H1 (cell line): Measurements from ENCODE around the gene LYSET. TPM values are rescaled to one million over a fixed set of nuclear protein-coding genes. Genes with fewer than 3 reads are reported as not detected.
A peak's percentile ranks its signal among the peaks of the same experiment; 100 is the strongest.

Source experiments
- CBX5 ChIP-seq: fragments of 300-800, 300-1000 bp; sonication (generic); IDR thresholded peaks from 2 replicates; pipeline ENCODE4 v1.7.1; 2016; ENCODE audit warnings: antibody characterized with exemption, low read length, low read depth
- KDM4A ChIP-seq: IDR thresholded peaks from one replicate; pipeline ENCODE4 v1.7.1; 2012; ENCODE audit warnings: low read depth, mild to moderate bottlenecking, moderate library complexity, low read length, inconsistent platforms; ENCODE audit not compliant: severe bottlenecking
- PHF8 ChIP-seq: fragments of 200-600 bp; sonication (generic); conservative IDR thresholded peaks from 2 replicates; pipeline ENCODE4 v1.7.1; 2012; ENCODE audit warnings: low read depth, mild to moderate bottlenecking, inconsistent platforms, low read length, moderate library complexity
- RFX5 ChIP-seq: IDR thresholded peaks from 2 replicates; pipeline ENCODE4 v1.6.1; 2011; ENCODE audit warnings: low read depth, low read length, improper control_type of control experiment, borderline replicate concordance
- SAP30 ChIP-seq: fragments of 300-600 bp; sonication (generic); IDR thresholded peaks from 2 replicates; pipeline ENCODE4 v1.7.1; 2012; ENCODE audit warnings: low read length, moderate library complexity, mild to moderate bottlenecking, inconsistent platforms; ENCODE audit not compliant: insufficient read depth, insufficient replicate concordance
- SIRT6 ChIP-seq: IDR thresholded peaks from one replicate; pipeline ENCODE4 v1.7.1; 2012; ENCODE audit warnings: low read length, inconsistent platforms
- SP4 ChIP-seq: IDR thresholded peaks from 2 replicates; pipeline ENCODE4 v1.6.1; 2012; ENCODE audit warnings: low read length, inconsistent platforms
- TAF1 ChIP-seq: IDR thresholded peaks from 2 replicates; pipeline ENCODE4 v1.6.1; 2011; ENCODE audit warnings: mild to moderate bottlenecking, low read depth, low read length
- USF2 ChIP-seq: IDR thresholded peaks from 2 replicates; pipeline ENCODE4 v1.6.1; 2011; ENCODE audit warnings: low read length, improper control_type of control experiment
- polyA plus RNA-seq, 7 experiments: library from polyadenylated mRNA; depleted of rRNA in 3 of 7; stranded (reverse) in 5 of 7; unstranded in 2 of 7; fragments of >200 nt in 5 of 7; fragments of 200-250 nt in 2 of 7; gene quantifications; 1 replicate in 5 of 7; 2 replicates in 1 of 7; 4 replicates in 1 of 7; pipeline versions ENCODE4 v1.2.1 to v1.2.3, GENCODE V29; 2011 to 2013; ENCODE audit warnings: missing spikeins in 2 of 7, mixed read lengths in 2 of 7
- total RNA-seq: library from RNA; stranded (reverse); fragmentation: NEBNext Ultra II Directional; extraction: Animal tissue kit (Norgen Biotek cat#: 25700); gene quantifications from 2 replicates; pipeline ENCODE4 v1.2.1, GENCODE V29; 2021

Gene LYSET
- total and polyA plus RNA-seq, 2 of the 8 experiments (the other 6 are each of a cell fraction or from before 2014, with no cell fraction given): 26.2 to 26.9 TPM

GRCh38 chr14:93184391-93185348, at the start of gene LYSET, which contains the start of gene MOAP1 (continued):
- no peak for TF ChIP-seq USF2
- TF ChIP-seq CBX5: no peak
- TF ChIP-seq RFX5: no peak
- peak; percentile 76 for TF ChIP-seq PHF8
- no peak for TF ChIP-seq SIRT6
- peak; percentile 84 for TF ChIP-seq KDM4A
- peak; percentile 62 for TF ChIP-seq TAF1
- no peak for TF ChIP-seq SAP30
- no peak for TF ChIP-seq SP4
